K562 (cell line): ENCODE results near the gene IL17REL. TPM values are rescaled to one million over a fixed set of nuclear protein-coding genes. Genes with fewer than 3 reads are reported as not detected.

ENCODE experiments used
- ATAC-seq: fragments of 200-7000 bp; cut with Tn5 transposase; 3 replicates; pipeline ENCODE4 v1.9.1; 2020; ENCODE audit warnings: moderate library complexity
- BruUV-seq: library from RNA; stranded (reverse); fragments of 400-500 nt; replicated peaks from 2 replicates; lab custom pipeline; 2021; lab: Mats Ljungman, UMichigan
- CTCF ChIA-PET: fragments of 300-600 bp; formaldehyde crosslinking; extraction: SDS; loops from one replicate; lab custom pipeline; 2021; ENCODE audit warnings: low intra/inter-chr PET ratio; lab: Yijun Ruan, JAX
- POLR2A ChIA-PET: fragments of 300-600, 350-650 bp; sonication (Branson Sonifier 250); formaldehyde crosslinking; extraction: SDS; loops from one replicate; lab custom pipeline; 2021; ENCODE audit warnings: antibody characterized with exemption, inconsistent platforms; lab: Yijun Ruan, JAX
- DNase-seq, 4 experiments: peaks; one replicate each; pipeline versions ENCODE4 v3.0.0 to v3.0.0-alpha.2; 2011 to 2018; ENCODE audit warnings: low spot score in 3 of 4, mixed read lengths in 3 of 4; ENCODE audit errors: extremely low read depth in 1 of 4
- FAIRE-seq: peaks from 2 replicates; lab custom pipeline; 2011; peaks lifted over from hg19 to GRCh38; lab: Jason Lieb, UNC
- H2AFZ ChIP-seq: 2 replicates; pipeline ENCODE4 v1.6.0; 2011; ENCODE audit warnings: low read depth, low read length, control low read depth, inconsistent platforms
- H3K27ac ChIP-seq: fragments of 200-600 bp; 3 replicates; pipeline ENCODE4 v1.8.0; 2011; ENCODE audit warnings: low read depth, mild to moderate bottlenecking, control low read depth, inconsistent platforms, low read length, moderate library complexity, mixed read lengths; ENCODE audit errors: extremely low read depth
- H3K27me3 ChIP-seq, 2 experiments: fragments of 300-600 bp in 1 of 2; 2 replicates in 1 of 2; 3 replicates in 1 of 2; pipeline versions ENCODE4 v1.6.0 to v1.8.0; 2011; ENCODE audit warnings: inconsistent platforms in 2 of 2, low read length in 2 of 2, mild to moderate bottlenecking in 1 of 2, mixed read lengths in 1 of 2, moderate library complexity in 1 of 2; ENCODE audit not compliant: control insufficient read depth in 2 of 2, insufficient read depth in 2 of 2
- H3K36me3 ChIP-seq: fragments of 300-600 bp; 3 replicates; pipeline ENCODE4 v1.8.0; 2011; ENCODE audit warnings: mild to moderate bottlenecking, low read length, inconsistent platforms; ENCODE audit not compliant: control insufficient read depth, insufficient read depth
- H3K4me1 ChIP-seq, 2 experiments: fragments of 200-600 bp in 1 of 2; replicated peaks in 1 of 2; 2 replicates in 1 of 2; 3 replicates in 1 of 2; pipeline versions ENCODE4 v1.5.1 to v1.8.0; 2011; ENCODE audit warnings: inconsistent platforms in 2 of 2, low read length in 2 of 2, mild to moderate bottlenecking in 1 of 2, mixed read lengths in 1 of 2, moderate library complexity in 1 of 2; ENCODE audit not compliant: control insufficient read depth in 2 of 2, insufficient read depth in 2 of 2
- H3K4me2 ChIP-seq: 2 replicates; pipeline ENCODE4 v1.6.1; 2011; ENCODE audit warnings: low read length, control low read depth, inconsistent platforms, mixed read lengths; ENCODE audit not compliant: insufficient read depth
- H3K4me3 ChIP-seq: fragments of 200-600 bp; sonication (generic), shearing (Covaris generic); 2 replicates; pipeline ENCODE4 v1.5.1; 2016; ENCODE audit warnings: control low read depth, inconsistent platforms
- H3K79me2 ChIP-seq: fragments of 200-600 bp; 3 replicates; pipeline ENCODE4 v1.8.0; 2011; ENCODE audit warnings: low read length, inconsistent platforms; ENCODE audit not compliant: control insufficient read depth, insufficient read depth
- H3K9ac ChIP-seq, 2 experiments: 2 replicates each; pipeline versions ENCODE4 v1.6.0 to v1.6.1; 2011; ENCODE audit warnings: low read depth in 2 of 2, low read length in 2 of 2, control low read depth in 1 of 2, inconsistent platforms in 1 of 2, mild to moderate bottlenecking in 1 of 2, mixed read lengths in 1 of 2; ENCODE audit not compliant: insufficient read depth in 1 of 2
- H3K9me1 ChIP-seq: one replicate; pipeline ENCODE4 v1.6.0; 2011; ENCODE audit warnings: inconsistent platforms, mild to moderate bottlenecking, low read length, moderate library complexity; ENCODE audit not compliant: control insufficient read depth, insufficient read depth
- H3K9me3 ChIP-seq: replicated peaks from 2 replicates; pipeline ENCODE4 v1.5.1; 2011; ENCODE audit warnings: low read depth, low read length, inconsistent platforms; ENCODE audit not compliant: control insufficient read depth, insufficient read depth
- H4K20me1 ChIP-seq: replicated peaks from 2 replicates; pipeline ENCODE4 v1.6.1; 2011; ENCODE audit warnings: low read length, inconsistent platforms, mixed read lengths; ENCODE audit not compliant: control insufficient read depth, insufficient read depth
- CTCFL ChIP-seq: IDR thresholded peaks from 2 replicates; pipeline ENCODE4 v1.6.1; 2011; ENCODE audit warnings: borderline replicate concordance, low read depth, mild to moderate bottlenecking, moderate library complexity, low read length; ENCODE audit not compliant: insufficient read depth, poor library complexity, severe bottlenecking
- DPF2 ChIP-seq: fragments of 450-650 bp; IDR thresholded peaks from 2 replicates; pipeline ENCODE4 v1.6.1; 2016
- HDAC6 ChIP-seq: IDR thresholded peaks from 2 replicates; pipeline ENCODE4 v1.6.1; 2012; ENCODE audit warnings: low read depth, mild to moderate bottlenecking, control low read depth, inconsistent platforms, low read length, moderate library complexity
- HDAC8 ChIP-seq: fragments of 450-650 bp; IDR thresholded peaks from 2 replicates; pipeline ENCODE4 v1.6.1; 2016; ENCODE audit warnings: mild to moderate bottlenecking, missing genetic modification characterization, moderate library complexity, missing compliant biosample characterization
- KAT7 ChIP-seq: sonication (generic); formaldehyde crosslinking; IDR thresholded peaks from 2 replicates; pipeline ENCODE4 v1.8.0; 2022; ENCODE audit warnings: missing genetic modification reagents, mild to moderate bottlenecking, borderline replicate concordance
- NCOA6 ChIP-seq: fragments of 450-650 bp; IDR thresholded peaks from 2 replicates; pipeline ENCODE4 v1.6.1; 2017; ENCODE audit warnings: mild to moderate bottlenecking
- RAD21 ChIP-seq, 2 experiments: fragments of 250-450 bp in 1 of 2; fragments of 450-650 bp in 1 of 2; sonication (Bioruptor Pico) in 1 of 2; formaldehyde crosslinking in 1 of 2; IDR thresholded peaks in 1 of 2; conservative IDR thresholded peaks in 1 of 2; 2 replicates each; pipeline versions ENCODE4 v1.4.0 to v1.8.0; 2020 to 2022; ENCODE audit warnings: mild to moderate bottlenecking in 2 of 2, moderate library complexity in 1 of 2
- SIRT6 ChIP-seq: IDR thresholded peaks from one replicate; pipeline ENCODE4 v1.6.1; 2012; ENCODE audit warnings: low read depth, mild to moderate bottlenecking, control low read depth, inconsistent platforms, low read length, moderate library complexity
- SMC3 ChIP-seq: conservative IDR thresholded peaks from 2 replicates; pipeline ENCODE4 v1.6.1; 2011; ENCODE audit warnings: low read depth, low read length, improper control_type of control experiment; ENCODE audit not compliant: insufficient read depth
- ZBTB49 ChIP-seq: sonication (generic); formaldehyde crosslinking; IDR thresholded peaks from 2 replicates; pipeline ENCODE4 v1.8.0; 2022; ENCODE audit warnings: missing genetic modification reagents, mild to moderate bottlenecking, borderline replicate concordance
- ZNF143 ChIP-seq: sonication (generic); formaldehyde crosslinking; IDR thresholded peaks from 2 replicates; pipeline ENCODE4 v1.9.0; 2022; ENCODE audit warnings: mild to moderate bottlenecking, missing genetic modification reagents
- ZNF212 ChIP-seq: fragments of 450-650 bp; formaldehyde crosslinking; IDR thresholded peaks from 2 replicates; pipeline ENCODE4 v1.4.0; 2020; ENCODE audit warnings: mild to moderate bottlenecking
- ZNF644 ChIP-seq: fragments of 200-800 bp; sonication (Bioruptor generic); IDR thresholded peaks from 2 replicates; pipeline ENCODE4 v1.6.1; 2016; ENCODE audit warnings: low read depth, missing genetic modification characterization, missing compliant biosample characterization
- WGBS: fragments of 100-300 bp; shearing (Covaris generic); methylation state at CpG from one replicate; pipeline ENCODE4 v1.1.6; 2016; ENCODE audit warnings: low coverage, mixed read lengths; ENCODE audit not compliant: insufficient coverage; ENCODE audit errors: missing lambda C conversion rate; 5-methylcytosine and 5-hydroxymethylcytosine counted together
- in situ Hi-C: fragments of 300-500 bp; cut with MboI; formaldehyde crosslinking; loops from 4 replicates; pipeline ENCODE4 v1.15.0; 2018; ENCODE audit warnings: inconsistent platforms, mixed read lengths
- intact Hi-C: fragments of 100-400 bp; cut with micrococcal nuclease; formaldehyde crosslinking; loops from 2 replicates; pipeline ENCODE4 v1.14.2; 2022
- polyA plus RNA-seq, 8 experiments: library from polyadenylated mRNA; depleted of rRNA in 4 of 8; stranded (reverse) in 5 of 8; unstranded in 3 of 8; fragments of >200 nt; fragmentation: Nextera tagmentation in 2 of 8; fragmentation: Illumina TruSeq in 1 of 8; extraction: Ambion mirVana in 2 of 8; extraction: Trizol in 1 of 8; gene quantifications; 2 replicates each; pipeline versions ENCODE4 v1.2.1 to v1.2.3, GENCODE V29; 2011 to 2014; ENCODE audit warnings: inconsistent platforms in 1 of 8, missing spikeins in 1 of 8
- total RNA-seq, 7 experiments: library from RNA; depleted of rRNA in 6 of 7; stranded (reverse); fragments of >200 nt in 6 of 7; fragmentation: Illumina TruSeq in 2 of 7; extraction: Trizol in 2 of 7; gene quantifications; 2 replicates each; pipeline versions ENCODE4 v1.2.1 to v1.2.3, GENCODE V29; 2011 to 2021; ENCODE audit warnings: low replicate concordance in 1 of 7

Gene IL17REL
- total and polyA plus RNA-seq, 9 of the 15 experiments (the other 6 are each of a cell fraction or from before 2014, with no cell fraction given): 0.05 to 0.42 (median 0.11) TPM; not detected in 4

GRCh38 chr22:49957826-49958365 is 54.7 kb downstream of the IL17REL start:
- Histone ChIP-seq H3K4me3 (no peak overlapping the region), H3K79me2 (peaks cover 29% of the 10 kb centered on the region), H3K36me3 (peaks cover 12% of the 10 kb centered on the region; the same call in 1 of the 3 replicates), H3K27ac (no peak overlapping the region), H3K9ac (peak overlapping the region in 1 of 2 experiments; percentile 95; a peak in 1 of 4 replicates), H3K9me3 (no peaks in the 10 kb centered on the region), H3K4me2 (no peak overlapping the region), H3K27me3 (no peaks in the 10 kb centered on the region), H2AFZ (no peak overlapping the region), H3K4me1 (peaks cover 13 to 84% of the 10 kb centered on the region in 2 experiments), H4K20me1 (peaks cover 11% of the 10 kb centered on the region), H3K9me1 (no peaks in the 10 kb centered on the region)
- CTCF ChIA-PET: no interaction called here
- BruUV-seq: no TSS peak
- DNase-seq: peak in 2 of 4 experiments; percentile 30 to 38
- 66% methylated on average over 4 of the region's 12 CpGs for WGBS
- POLR2A ChIA-PET: no interaction called here
- no peak for FAIRE-seq
- in situ Hi-C loops: no loop called here
- intact Hi-C loops: no loop called here
- no peak for ATAC-seq
- TF ChIP-seq ZNF644 (tag) (no peak), SIRT6 (no peak), HDAC6 (no peak), ZNF212 (CRISPR knock-in tag) (no peak), KAT7 (CRISPR knock-in tag) (no peak), DPF2 (no peak), ZNF143 (CRISPR knock-in tag) (no peak), NCOA6 (no peak), ZBTB49 (CRISPR knock-in tag) (no peak), RAD21 (CRISPR knock-in tag; conservative IDR thresholded peaks at IDR 0.05 in 1 of 2, IDR thresholded peaks at IDR 0.05 in 1 of 2) (no peak), SMC3 (no peak), CTCFL (no peak), HDAC8 (no peak)
